Left hindlimb (tissue), 1 donor: ENCODE data around the gene CIAO2B.

Experiments used
- DNase-seq: peaks from one replicate; pipeline ENCODE4 v3.0.0-alpha.2; 2018

The CIAO2B gene

DNA sequence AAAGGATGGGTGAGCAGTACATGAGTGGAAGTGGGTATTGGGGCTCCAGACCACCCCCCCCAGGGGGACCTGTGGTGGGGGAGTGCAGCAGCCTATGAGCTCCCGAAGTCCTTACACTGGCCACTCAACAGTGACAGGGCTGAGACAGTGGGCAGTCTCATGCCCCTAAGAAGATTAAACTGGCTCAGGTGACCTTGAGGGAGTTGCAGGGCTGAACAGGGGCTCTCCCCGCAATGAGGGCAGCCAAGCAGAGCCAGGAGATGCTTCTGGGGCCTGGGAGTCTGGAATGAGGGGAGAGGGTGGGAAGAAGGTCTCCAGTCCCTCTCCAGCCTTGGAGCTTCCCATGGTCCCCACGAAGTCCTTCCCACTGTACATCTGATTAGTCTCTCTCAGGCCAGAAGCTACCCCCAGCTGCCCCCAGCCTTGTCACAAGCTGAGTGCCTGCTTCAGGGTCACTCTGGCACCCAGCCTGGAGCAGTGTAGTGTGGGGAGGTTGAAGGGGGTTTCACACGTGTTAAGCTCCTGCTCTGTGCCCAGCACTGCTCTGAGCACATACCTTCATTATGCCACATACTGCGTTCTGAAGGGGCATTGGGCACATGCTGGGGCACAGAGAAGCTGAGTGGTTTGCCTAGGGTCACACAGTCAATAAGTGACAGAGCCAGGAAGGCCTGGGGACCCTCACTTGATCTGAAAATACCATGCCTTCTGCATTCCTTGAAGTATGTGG, 14.5 kb downstream of the CIAO2B start:
- no peak for DNase-seq

DNA sequence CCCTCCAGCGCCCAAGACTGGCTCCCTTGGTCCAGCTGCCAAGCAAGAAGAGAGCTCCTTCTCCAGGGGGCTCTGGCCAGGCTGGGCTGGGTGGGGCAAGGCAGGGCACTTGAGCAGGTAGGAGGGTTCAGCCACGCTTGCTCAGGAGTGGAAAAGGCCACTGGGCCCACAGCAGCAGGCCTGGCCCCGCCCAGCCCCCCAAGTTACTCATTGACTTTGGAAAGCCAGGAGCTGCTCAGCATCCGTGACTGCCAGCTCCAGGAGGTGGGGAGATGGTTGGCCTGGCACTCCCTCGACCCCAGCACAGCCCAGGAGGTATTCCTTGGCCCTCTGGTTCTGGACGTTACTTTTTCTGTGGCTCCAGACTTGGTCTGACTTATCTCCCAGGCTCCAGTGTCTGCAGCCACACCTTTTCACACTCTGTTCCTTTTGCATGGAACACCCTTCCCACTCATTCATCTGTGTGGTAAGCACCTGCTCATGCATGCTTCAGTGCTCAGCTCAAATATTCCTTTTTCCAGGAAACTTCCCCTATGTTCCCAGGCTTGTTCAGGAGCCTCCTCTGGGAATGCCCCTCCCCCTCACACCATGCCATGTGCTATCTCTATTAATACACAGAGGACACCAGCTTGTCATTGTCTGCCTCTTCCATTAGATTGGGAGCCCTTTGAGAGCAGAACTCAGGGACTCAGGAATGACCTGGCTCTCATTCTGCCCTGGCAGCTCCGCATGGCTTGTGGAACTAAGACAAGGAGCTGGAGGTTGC, 15.2 kb downstream of the CIAO2B start, which contains the start of gene CDH16:
Gene CDH16 (minus strand): TSS at position 83 of the 766 bp plus-strand sequence. CDS start 820 bp downstream, outside the sequence.
- DNase-seq: no peak

DNA sequence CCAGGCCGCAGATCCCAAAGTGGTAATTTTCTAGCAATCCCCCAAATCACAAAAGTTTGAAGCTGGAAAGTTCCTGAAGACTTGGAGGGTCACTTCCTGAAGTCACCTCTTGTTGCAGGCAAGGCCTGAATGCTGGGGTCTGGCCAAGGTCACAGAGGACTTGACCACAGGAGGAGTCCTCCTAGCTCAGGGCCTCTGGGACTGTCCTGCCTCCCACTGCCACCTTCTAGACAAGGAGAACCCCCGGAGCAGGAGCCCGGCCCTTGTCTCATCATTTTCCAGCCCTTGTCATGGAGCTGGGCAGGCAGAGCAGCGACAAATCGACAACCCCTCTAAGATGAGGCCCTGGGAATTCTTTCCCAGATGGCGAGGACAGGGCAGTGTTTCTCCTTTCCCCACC, 15.8 kb downstream of the CIAO2B start:
- DNase-seq: no peak

DNA sequence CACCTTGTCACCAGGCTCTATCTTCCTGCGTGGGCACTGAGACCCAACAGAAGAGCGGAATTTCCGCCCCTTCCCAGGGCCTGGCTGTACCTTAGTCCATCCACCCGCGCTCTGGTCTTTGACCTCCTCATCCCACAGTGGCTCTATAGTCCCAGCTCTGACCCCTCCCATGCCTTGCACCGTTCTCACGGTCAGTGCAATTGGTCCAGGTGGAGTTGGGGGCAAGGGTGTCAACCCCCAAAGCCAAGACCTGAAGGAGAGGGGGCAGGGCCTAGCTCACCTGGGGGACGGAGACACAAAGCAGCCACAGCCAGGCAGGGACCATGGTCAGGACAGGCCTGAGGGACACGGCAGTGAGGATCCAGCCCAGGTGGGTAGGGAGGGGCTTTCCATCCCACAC, 16.5 kb downstream of the CIAO2B start:
- no peak for DNase-seq

DNA sequence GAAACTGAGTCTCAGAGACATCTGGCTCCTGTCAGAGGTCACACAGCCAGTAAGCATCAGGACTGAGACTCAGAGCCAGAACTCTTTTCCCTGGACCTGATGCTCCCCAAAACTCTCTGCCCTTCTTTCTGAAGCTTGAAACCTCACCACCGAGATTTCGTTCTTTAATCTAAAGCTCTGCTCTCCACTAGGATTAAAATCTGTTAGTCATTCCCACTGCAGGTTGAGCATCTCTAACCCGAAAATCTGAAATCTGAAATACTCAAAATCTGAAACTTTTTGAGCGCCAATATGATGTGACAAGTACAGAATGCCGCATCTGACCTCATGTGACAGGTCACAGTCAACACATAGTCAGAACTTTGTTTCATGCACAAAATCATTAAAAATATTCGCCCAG, 17.7 kb downstream of the CIAO2B start:
- DNase-seq: no peak

DNA sequence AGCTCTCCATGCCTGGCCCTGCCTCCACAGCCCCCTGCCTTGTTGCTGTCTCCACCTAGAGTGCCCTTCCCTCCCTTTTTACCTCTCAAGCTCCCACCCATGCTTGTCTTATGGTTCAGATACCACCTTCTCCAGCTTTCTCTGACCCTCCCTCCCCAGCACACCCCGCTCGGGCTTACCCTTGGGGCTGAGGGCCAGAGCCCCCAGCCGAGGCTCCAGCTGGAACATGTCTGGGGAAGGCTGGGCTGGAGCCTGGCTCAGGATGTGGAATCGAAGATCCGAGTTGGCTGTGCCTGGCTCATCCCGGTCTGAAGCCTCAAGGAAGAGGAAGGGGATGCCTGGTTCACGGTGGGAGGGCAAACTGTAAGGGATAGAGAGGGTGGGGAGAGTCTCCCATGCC, 19.2 kb downstream of the CIAO2B start:
- DNase-seq: no peak

DNA sequence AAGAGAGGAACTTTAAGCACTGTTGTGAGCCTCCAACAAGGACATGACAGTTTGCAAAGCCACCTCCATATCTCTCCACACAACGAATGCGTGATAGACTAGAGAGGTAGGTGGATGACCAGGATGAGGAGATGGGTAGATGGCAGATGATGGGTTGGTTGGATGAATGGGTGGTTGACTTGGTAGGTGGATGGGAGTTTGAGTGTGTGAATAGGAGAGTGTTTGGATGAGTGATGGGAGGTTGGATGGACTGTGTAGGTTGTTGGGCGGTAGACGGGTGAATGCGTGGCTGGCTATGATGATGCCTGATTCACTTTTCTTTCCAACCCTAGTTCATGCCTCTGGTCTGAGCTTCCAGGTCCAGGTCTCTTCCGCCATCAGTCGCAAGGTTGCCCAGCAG, 19.7 kb downstream of the CIAO2B start:
- no peak for DNase-seq

DNA sequence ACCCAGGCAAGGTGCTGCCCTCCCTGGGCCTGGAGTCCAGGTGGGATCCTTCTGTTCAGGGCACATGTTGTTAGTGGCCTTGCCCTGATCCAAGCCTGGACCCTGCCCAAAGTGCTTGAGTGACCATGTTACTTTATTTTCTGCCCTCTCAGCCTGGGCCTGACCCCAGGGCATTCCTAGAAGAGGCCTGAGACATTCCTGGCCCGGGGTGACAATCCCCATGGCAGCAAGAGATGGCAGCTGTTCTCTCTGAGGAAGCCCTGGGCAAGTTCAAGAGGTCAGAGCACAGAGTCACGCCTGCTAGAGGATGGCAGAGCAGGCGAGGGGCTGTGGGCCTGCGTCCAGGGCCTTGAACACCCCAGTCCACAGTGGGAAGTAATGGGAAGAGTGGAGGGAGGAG, 20.5 kb downstream of the CIAO2B start:
- no peak for DNase-seq

DNA sequence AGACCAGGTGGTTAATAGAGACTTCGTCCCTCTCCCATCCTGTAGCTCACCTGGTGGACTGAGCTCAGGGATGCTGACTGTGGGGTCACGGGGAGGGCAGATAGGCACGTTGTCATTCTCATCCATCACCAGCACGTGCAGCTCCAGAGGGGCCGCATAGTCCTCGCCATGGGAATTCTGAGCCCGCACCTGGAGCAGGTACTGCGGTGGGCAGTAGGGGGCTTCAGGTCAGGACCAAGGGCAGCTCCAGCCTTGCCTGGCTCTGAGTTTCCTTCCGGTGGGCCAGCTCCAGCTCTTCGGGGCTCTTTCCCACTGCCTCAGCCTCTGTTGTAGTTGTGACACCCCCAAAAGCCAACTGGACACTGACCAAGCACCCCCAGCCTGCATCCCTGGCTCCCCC, 21.1 kb downstream of the CIAO2B start:
- no peak for DNase-seq

DNA sequence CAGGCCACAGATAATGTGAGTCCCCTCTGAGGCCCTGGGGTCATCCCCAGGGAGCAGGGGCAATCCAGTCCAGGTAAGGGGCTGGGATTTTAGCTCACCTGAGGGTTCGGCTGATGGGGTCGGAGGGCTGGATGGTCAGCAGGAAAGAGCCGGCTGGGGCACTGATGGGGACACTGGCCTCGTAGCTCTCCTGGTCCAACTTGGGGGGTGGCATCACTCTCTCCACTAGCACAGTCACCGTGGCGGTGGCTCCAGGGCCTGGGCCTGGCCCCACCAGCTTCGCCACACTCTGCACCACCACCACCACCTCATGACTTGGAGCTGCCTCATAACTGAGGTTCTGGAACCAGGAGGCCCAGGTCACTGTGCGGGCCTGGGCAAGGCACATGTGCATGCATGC, 22.4 kb downstream of the CIAO2B start:
- no peak for DNase-seq

DNA sequence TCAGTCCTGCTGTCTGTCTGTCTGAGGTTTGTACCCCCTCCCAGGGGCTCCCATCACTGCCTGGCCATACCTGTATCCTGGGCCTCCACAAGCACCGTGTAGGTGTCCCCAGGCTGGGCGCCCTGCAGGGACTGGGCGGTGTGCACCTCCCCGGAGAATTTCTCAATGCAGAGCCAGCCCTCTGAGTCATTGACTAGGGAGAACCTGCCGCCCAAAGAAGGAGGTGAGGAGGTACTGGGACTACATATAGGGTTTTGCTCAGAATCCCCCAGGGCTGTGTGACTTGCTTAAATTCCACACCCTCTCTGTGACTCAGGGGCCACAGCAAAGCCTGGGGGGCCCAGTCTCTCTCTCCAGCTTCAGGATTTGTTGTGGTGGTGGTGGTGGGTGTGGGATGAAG, 23.1 kb downstream of the CIAO2B start:
- no peak for DNase-seq

DNA sequence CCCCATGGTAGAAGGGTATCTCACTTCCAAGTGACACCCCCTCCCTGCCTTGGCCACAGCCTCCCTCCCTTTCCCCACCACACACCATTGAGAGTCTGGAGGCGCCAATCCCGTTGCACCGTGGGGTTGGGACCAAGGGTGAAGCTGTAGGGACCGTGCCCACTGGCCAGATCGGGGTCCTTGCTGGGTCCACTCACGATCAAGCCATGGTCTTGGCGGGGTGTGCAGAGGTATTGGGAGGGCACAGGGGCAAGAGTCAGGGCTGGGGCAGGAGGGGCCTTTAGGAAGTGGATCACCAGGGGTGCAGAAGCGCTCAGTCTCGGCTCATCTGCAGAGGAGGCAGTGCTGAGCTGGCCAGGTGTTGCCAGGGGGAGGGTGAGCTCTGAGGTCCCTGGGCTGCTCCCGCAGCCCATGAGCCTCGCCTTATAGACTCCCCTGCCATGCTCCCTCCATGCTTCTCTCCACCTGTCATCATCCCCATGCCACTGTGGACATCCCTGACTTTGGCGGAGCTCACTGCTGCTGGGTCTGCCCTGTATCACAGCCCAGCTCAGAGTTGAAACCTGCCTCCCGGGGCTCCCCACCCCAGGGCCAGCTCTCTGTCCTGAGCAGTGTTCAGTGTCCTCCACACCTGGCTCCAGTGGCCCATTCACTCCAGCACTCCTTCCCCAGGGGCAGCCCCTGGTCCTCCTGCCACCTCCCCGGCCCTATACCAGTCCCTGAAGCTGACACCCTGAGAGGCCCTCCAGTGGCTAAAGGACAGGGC, 23.8 kb downstream of the CIAO2B start:
- no peak for DNase-seq

DNA sequence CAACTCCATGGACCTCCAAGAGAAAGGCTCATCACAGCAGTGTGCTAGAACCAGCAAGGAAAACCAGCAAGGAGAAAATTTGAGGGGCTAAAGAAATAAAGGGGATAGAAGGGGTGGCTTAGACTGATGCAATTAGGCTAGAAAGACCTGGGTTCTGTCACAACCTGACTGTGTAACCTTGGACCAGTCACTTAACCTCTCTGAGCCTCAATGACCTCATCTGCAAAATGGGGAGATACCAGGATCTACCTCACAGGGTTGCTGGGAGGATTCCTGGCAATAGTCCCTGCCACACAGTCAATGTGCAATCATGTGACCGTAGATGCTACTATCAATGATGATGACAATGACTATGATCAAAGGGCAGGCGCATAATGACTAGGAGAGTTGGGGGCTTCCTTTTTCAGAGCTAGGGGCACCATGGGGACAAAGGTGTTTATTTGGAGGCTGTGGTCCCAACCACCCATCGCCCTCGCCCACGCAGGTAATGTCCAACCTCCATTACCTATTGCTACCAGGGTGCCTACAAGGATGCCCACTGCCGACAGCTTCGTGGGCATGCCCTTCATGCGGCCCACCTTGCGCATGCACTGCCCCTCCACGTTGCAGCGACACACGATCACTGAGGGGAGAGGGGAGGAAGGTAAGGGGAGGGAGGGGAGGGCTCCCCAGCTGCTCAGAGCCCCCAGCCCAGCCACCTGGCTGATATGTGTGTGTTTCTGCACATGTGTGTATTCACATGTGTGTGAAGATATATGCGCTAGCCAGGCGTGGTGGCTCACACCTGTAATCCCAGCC, 25.2 kb downstream of the CIAO2B start:
- no peak for DNase-seq

DNA sequence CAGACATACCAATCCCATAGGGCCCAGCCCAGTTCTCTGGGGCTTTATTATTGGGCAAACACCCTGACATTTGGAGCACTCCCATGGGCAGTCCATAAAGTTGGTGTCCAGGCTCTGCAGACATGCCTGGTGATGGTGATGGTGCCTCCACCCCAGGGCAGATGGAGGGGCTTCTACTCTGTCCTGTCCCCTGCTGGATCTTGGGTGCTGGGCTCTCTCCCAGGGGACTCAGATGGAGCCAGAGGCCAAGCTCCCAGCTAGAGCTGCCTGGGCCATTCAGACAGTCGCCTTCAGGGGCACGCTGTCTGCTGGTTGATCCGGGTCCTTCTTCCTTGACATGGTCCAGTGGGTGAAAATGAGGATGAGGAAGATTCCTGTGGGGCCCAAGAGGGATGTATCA, 26.1 kb downstream of the CIAO2B start:
- DNase-seq: no peak

DNA sequence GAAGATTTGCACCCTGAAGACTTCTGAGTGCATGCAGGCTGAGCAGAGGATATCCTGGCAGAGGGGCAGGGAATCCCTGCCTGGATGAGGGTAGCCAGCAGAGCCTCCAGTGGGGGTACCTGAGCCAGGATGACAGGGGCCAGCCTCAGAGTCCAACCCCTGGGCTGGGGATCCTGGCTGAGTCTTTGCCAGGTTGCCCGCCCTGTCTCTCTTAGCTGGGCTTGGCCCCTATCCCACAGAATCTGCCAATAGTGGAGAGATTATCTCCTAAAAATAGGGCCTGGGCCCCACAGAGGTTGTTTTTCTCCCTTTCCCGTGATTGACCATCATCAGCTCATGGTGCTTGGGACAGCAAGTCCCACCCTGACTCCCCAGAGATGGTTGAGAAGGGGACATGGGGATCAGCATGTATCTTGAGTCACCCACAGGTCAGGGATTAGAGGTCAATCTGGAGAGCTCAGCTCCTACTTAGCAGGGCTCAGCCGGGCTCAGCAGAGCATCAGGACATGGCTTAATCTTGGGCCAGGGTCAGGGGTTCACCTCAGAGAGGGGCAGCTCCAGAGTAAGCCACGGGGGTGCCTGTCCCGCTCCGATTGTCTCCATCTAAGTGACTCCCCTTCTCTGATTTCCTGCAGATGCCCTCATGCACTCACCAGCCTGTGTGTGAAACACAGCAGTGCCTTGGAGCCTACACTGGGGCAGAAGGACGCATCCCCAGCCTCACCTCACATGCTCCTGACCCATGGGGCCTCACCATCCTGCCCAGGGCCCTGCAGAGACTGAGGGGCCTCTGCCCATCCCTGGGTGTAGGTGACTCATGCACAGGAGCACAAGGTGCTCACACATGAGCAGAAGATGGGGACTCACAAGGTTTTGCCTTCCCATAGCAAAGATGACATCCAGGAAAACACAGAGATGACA, 27.0 kb downstream of the CIAO2B start:
- no peak for DNase-seq

DNA sequence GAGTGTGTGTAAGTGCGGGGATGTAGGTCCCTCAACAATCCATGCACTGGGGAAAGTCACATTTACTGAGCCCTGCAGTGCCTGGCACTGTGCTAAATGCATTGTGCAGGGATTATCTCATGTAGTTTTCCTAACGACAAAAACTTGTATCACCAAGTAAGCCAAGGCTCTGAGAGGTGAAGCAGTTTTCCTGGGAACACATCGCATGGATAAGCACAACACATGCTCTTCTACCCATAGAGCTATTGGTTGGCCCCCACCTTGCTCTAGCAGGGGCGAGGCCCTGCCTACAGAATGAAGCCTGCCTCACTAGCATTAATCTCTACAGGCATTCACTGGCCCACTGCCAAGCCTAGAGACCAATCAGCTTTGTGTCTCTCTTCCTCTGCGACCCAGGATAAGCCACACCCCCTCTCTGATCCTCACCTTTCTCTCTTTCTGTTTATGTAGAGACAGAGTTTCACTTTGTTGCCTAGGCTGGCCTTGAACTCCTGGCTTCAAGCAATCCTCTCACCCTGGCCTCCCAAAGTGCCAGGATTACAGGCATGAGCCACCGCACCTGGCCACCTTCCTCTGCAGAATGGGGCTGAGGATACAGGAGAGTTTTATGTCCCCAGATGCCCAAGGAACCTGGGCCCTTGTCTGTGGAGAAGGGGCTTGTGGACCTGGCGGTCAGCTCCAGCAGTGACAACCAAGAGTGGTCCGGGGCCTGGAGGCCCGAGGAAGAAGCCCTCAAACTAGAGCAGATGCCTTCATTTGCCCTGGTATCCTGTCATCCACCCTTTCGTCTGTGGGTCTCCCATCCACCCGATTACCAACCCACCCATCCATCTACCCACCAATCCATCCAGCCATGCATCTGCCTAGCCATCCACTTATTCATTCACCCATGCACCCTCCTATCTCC, 28.3 kb downstream of the CIAO2B start:
- DNase-seq: no peak

DNA sequence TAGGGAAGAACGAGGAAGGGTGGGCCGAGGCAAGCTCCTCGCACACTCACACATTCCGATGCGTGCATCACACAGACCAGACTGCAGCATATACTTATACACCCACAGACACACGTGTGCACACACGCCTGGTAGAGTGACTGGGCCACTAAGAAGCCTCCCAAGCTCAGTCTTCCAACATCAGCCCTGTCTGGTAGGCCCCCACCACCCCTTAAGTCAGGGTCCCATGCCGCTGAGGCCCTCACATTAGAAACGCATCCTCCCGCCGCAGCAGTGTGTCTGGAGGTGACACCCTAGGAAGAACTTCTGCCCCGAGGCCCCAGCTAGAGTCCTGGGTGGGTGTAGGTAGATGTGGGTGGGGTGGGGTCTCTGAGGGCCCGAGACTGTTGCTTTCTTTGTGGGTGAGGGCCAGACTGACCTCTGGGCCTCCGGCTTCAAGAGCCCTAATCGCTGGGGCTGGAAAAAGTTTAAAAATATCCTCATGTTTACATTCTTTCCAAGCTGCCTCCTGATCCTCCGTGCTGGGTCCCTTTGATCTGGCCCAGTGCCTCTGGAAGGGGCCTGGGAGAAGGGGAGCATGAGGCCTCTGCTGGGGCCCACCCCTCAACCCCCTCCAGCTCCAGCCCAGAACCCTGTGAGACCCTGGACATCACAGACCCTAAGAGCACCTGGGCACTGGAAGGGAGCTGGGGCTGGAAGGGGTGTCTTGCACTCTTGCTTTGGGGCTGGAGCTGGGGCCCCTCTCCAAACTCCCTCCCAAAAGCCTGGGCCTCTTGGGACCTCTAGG, 29.2 kb downstream of the CIAO2B start:
- no peak for DNase-seq

DNA sequence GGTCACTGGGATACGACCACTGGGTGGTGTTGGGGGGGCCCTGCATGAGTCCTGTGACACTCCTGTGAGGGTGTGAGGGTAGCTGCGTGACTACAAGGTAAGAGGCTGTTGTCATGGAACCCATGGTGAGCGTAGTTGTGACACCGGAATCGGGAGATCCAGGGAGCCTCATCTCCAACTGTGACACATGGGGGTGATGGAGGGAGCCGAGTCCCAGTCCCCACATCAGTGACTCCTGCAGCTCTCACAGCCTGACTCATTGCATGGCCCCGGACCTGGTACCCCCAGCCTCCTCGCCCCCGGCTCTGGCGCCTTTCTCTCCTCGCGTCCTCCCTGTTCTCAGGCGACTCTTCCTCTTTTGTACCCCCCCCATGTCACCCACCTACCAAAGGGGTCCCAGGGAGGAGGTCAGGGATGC, 29.8 kb downstream of the CIAO2B start:
- DNase-seq: no peak

DNA sequence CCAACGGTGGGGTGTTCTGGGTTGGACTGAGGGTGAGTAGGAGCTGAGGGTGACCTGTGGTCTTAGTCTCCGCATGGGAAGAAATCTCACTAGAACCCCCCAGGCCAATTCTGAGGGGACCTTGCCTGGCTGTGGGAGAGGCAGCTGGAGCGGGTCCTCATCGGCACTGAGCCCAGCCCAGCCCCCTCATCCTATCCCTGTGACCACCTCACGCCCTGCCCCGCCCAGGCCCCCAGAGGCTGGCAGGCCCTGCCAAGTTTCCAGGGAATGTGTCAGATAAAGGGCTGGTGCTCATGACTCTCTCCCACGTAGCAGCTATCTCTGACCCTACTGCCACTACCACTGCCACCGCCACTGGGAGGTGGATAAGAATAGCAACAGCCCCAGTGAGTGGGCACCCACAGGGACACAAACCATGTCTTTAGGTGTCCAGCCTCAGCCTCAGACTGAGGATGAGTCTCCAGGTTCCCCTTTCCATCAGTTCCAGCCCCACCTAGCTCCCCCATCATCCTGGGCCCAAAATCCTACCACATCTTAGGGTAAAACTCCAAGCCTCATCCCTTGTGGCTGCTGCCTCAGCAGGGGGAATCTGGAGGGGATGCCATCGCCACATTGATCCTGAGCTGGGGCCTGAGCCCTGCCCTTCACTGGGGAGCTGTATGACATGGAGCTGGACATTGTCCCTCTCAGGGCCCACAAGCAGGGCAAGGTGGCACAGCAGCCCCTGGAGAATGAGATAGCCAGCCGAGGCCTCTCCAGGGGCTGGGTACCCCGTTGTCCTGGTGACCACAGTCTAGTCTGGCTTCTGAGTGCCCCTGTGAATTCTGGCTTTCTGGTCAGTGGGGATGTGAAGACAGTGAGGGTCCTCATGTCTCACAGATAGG, 30.4 kb downstream of the CIAO2B start:
- DNase-seq: no peak
